NK-92 treated with Interleukin-12 subunit alpha and Interleukin-12 subunit beta, amount 100 ng/mL, for 24 hours (cell line): ENCODE results near the gene INTU.

Experiments
- DNase-seq: peaks from one replicate; lab custom pipeline; 2025; lab: John Stamatoyannopoulos, UW

The INTU gene

DNA sequence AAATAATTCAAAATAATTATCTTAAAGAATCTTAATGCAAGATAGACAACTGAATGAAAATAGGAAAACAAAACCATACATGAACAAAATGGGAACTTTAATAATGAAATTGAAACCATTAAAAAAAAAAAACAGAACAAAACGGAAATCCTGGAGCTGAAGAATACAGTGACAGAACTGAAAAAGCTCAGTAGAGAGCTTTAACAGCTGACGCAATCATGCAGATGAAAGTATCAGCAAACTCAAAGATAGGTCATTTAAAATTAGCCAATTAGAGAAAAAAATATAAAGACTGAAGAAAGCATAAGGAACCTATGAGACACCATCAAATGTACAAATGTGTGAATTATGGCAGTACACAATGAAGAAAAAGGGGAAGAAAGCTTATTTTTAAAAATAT, 116.2 kb downstream of the INTU start:
- DNase-seq = no peak

DNA sequence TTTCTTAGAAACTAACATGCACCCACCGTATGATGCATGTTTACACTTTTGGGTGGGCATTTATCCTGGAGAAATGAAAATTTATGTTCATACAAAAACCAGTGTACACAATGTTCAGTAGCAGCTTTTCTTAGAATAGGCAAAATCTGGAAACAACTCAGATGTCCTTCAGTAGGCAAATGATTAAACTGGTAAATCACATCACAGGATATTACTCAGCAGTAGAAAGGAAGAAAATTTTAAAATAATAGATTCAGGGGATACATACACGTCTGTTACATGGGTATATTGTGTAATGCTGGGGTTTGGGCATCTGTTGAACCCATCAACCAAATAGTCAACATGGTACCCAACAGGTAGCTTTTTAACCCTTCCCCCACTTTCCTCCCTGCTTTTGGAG, 124.1 kb downstream of the INTU start:
- DNase-seq = no peak

DNA sequence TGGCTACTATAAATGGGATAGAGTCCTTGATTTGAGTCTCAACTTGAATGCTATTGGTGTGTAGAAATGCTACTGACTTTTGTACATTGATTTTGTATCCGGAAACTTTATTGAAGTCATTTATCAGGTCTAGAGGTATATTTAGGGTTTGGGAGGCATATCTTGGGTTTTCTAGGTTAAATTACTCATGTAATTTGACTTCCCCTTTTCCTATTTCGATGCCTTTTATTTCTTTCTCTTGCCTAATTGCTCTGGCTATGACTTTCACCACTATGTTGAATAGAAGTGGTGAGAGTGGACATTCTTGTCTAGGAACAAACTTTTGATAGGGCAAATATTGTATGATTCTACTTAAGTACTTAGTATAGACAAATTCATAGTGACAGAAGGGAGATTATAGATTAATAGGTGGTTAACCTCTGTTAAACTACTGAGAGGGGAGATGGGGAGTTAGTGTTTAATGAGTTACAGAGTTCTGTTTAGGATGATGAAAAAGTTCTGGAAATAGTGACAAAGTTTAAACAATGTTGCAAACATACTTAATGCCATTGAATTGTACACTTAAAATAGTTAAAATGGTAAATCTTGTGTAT, 126.6 kb downstream of the INTU start:
- DNase-seq = no peak

DNA sequence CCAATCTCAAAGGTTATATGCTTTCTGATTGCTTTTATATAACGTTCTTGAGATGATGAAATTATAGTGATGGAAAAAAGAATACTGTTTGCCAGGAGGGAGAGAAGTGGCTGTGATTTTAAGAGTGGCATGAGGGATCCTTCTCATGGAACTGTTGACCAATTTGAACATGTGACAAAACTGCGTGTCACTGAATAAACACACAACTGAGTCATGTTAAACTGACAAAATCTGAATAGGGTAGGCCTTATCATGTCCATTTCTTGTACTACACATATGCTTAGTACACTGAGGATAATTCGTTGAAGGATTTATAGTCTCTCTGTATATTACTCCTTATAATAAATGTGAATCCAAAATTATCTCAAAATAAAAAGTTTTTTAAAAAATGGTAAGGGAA, 127.1 kb downstream of the INTU start:
- no peak for DNase-seq

DNA sequence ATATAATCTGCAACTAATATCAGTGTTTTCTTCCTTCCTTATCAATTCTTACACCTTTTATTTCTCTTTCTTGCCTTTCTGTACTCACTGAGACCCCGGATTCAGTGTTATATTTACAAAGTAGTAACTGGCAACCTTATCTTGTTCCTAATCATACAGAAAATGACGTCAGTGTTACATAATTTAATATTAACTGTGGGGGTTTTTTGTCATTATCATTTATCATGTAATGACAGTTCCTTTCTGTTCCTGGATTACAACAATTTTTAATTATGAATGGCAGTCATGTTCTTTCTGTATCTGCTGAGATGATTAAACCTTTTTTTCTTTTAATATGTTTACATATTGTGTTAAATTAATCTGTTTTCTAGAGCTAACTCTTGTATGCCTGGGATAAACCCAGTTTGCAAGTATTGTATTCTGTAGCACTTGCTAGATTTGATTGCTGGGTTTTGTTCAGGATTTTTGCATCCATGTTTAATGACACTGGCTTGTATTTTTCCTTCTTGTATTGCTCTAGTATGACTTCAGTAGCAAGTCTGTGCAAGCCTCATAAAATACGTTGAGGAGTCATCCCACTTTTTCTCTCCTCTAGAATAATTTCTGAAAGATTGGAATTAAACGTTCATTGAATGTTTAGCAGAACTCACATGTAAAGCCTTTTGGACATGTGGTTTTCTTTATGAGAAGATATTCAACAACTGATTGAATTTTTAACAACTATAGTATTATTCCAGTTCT, 138.9 kb downstream of the INTU start:
- DNase-seq = no peak

DNA sequence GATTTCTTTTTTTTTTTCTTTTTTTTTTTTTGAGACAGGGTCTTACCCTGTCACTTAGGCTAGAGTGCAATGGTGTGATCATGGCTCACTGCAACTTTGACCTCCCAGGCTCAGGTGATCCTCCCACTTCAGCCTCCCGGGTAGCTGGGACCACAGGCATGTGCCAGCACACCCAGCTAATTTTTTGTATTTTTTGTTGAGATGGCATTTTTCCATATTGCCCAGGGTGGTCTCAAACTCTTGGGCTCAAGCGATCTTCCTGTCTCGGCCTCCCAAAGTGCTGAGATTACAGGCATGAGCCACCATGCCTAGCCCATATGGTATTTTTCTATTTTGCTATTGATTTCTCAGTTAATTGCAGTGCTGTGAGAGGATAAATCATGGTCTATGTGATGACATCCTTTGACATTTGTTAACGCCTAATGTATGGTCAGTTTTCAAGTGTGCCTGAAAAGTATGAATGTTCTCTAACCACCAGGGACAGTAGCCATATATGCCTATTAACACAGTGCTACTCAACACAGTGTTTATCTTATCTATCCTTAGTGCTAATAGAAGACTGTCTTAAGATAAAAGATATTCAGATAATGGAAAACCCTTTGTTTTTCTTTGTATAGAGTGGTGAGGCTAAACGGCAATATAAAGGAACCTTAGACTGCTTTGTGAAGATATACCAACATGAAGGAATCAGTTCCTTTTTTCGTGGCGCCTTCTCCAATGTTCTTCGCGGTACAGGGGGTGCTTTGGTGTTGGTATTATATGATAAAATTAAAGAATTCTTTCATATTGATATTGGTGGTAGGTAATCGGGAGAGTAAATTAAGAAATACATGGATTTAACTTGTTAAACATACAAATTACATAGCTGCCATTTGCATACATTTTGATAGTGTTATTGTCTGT, 140.3 kb downstream of the INTU start:
- no peak for DNase-seq

DNA sequence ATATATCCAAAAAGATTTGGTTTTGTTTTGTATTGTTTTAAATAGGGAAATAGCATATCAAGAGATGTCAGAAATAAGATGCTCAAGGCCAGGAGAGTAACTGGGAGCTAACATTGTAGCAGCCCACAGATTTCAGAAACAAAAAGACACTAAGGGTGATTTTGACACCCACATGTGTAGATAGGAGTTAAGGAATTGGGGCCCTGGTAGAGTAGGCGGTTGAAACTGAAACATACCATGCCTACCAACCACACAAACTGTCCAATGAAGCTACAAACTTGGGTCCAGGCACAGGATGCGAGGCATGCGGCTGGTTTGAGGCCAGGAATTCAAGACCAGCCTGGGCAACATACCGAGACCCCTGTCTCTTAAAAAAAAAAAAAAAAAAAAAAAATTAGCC, 143.1 kb downstream of the INTU start:
- no peak for DNase-seq
